OCI-LY7 (cell line): Measurements from ENCODE around the gene C15orf40. TPM values are rescaled to one million over a fixed set of nuclear protein-coding genes. Genes with fewer than 3 reads are reported as not detected.
"Not testable (repeated sequence)": the region's sequence is repeated elsewhere in the genome, so short reads cannot be mapped to it uniquely, and the experiment has no call there.

Experiments
- BruUV-seq: library from RNA; stranded (reverse); fragments of 400-500 nt; replicated peaks from 2 replicates; lab custom pipeline; 2021; lab: Mats Ljungman, UMichigan
- CTCF ChIA-PET: fragments of 300-600 bp; sonication (Branson Sonifier 250); formaldehyde crosslinking; loops from one replicate; lab custom pipeline; 2022; ENCODE audit warnings: antibody characterized with exemption; ENCODE audit not compliant: unreplicated experiment; lab: Charles Lee
- POLR2A ChIA-PET: fragments of 300-600 bp; sonication (Branson Sonifier 250); formaldehyde crosslinking; loops from one replicate; lab custom pipeline; 2022; ENCODE audit warnings: antibody characterized with exemption; lab: Charles Lee
- DNase-seq: peaks from one replicate; pipeline ENCODE4 v3.0.0-alpha.2; 2015; ENCODE audit warnings: low spot score
- H2AFZ ChIP-seq: fragments of 200-600 bp; sonication (generic), shearing (Covaris generic); 2 replicates; pipeline ENCODE4 v1.6.1; 2014; ENCODE audit warnings: mild to moderate bottlenecking, antibody characterized with exemption, low read length, moderate library complexity
- H3K27ac ChIP-seq: fragments of 200-600 bp; sonication (generic); 2 replicates; pipeline ENCODE4 v1.5.1; 2014; ENCODE audit warnings: mixed run types, low read depth, mild to moderate bottlenecking, moderate library complexity, low read length, inconsistent platforms; ENCODE audit not compliant: poor library complexity, severe bottlenecking
- H3K36me3 ChIP-seq: fragments of 200-600 bp; sonication (generic); 2 replicates; pipeline ENCODE4 v1.6.1; 2014; ENCODE audit warnings: mild to moderate bottlenecking, antibody characterized with exemption, low read length, moderate library complexity, mixed read lengths; ENCODE audit not compliant: insufficient read depth
- H3K4me1 ChIP-seq: fragments of 200-600 bp; sonication (generic); 2 replicates; pipeline ENCODE4 v1.5.1; 2014; ENCODE audit warnings: mild to moderate bottlenecking, low read length; ENCODE audit not compliant: insufficient read depth, poor library complexity, severe bottlenecking
- H3K4me2 ChIP-seq: fragments of 200-600 bp; sonication (generic); 2 replicates; pipeline ENCODE4 v1.6.1; 2014; ENCODE audit warnings: mild to moderate bottlenecking, low read length
- H3K4me3 ChIP-seq: fragments of 200-600 bp; sonication (generic); 2 replicates; pipeline ENCODE4 v1.5.1; 2014; ENCODE audit warnings: mild to moderate bottlenecking, low read depth, low read length; ENCODE audit not compliant: poor library complexity, severe bottlenecking
- H3K79me2 ChIP-seq: fragments of 200-600 bp; sonication (generic); 2 replicates; pipeline ENCODE4 v1.6.1; 2016; ENCODE audit warnings: low read depth, mild to moderate bottlenecking, low read length, moderate library complexity, mixed read lengths; ENCODE audit not compliant: insufficient read depth
- H3K9me2 ChIP-seq: fragments of 200-600 bp; sonication (generic); 2 replicates; pipeline ENCODE4 v1.6.1; 2016; ENCODE audit warnings: mild to moderate bottlenecking, low read length, mixed read lengths; ENCODE audit not compliant: insufficient read depth
- H3K9me3 ChIP-seq: fragments of 200-600 bp; sonication (generic); 2 replicates; pipeline ENCODE4 v1.6.1; 2014; ENCODE audit warnings: mild to moderate bottlenecking, mixed run types, low read length, mixed read lengths
- H4K20me1 ChIP-seq: fragments of 200-600 bp; sonication (generic); 2 replicates; pipeline ENCODE4 v1.6.1; 2014; ENCODE audit warnings: mild to moderate bottlenecking, antibody characterized with exemption, low read length, moderate library complexity, mixed read lengths; ENCODE audit not compliant: insufficient read depth
- CTCF ChIP-seq: fragments of 200-600 bp; sonication (generic); conservative IDR thresholded peaks from 2 replicates; pipeline ENCODE4 v1.5.1; 2014; ENCODE audit warnings: mild to moderate bottlenecking, antibody characterized with exemption, low read length, moderate library complexity, mixed read lengths
- EZH2phosphoT487 ChIP-seq: fragments of 200-600 bp; sonication (generic); IDR thresholded peaks from 2 replicates; pipeline ENCODE4 v1.6.1; 2018; ENCODE audit warnings: low read depth, borderline replicate concordance, mild to moderate bottlenecking, mixed run types, antibody characterized with exemption, low read length, moderate library complexity, mixed read lengths
- intact Hi-C: fragments of 100-400 bp; cut with micrococcal nuclease; formaldehyde crosslinking; loops from one replicate; pipeline ENCODE4 v1.10.0; 2022; ENCODE audit not compliant: unreplicated experiment
- total RNA-seq, 2 experiments: library from RNA; depleted of rRNA in 1 of 2; stranded (reverse); fragments of >200 nt in 1 of 2; shearing (Covaris generic) in 1 of 2; gene quantifications; 2 replicates each; pipeline ENCODE4 v1.2.3, GENCODE V29; 2014 to 2022

Gene C15orf40
- total RNA-seq, 2 experiments from 2014 or later: 33.8 to 37.9 TPM

- Histone ChIP-seq H3K4me3 (no peak overlapping the region), H3K36me3 (no peaks in the 10 kb centered on the region), H4K20me1 (no peaks in the 10 kb centered on the region; the same call in 1 of the 2 replicates), H3K27ac (no peak overlapping the region), H3K79me2 (no peaks in the 10 kb centered on the region), H3K9me2 (no peaks in the 10 kb centered on the region), H2AFZ (no peak overlapping the region), H3K4me1 (no peaks in the 10 kb centered on the region), H3K4me2 (no peak overlapping the region), H3K9me3 (no peaks in the 10 kb centered on the region)
- no peak for DNase-seq
- intact Hi-C loops: no loop called here
- POLR2A ChIA-PET: no interaction called here
- BruUV-seq: no TSS peak
- TF ChIP-seq CTCF (no peak), EZH2phosphoT487 (no peak)
- CTCF ChIA-PET: no interaction called here
These were observed 67.4 kb downstream of the C15orf40 start for GRCh38 chr15:82944056-82944455.

GRCh38 chr15:82943176-82943575 lies 68.3 kb downstream of the C15orf40 start:
- H3K9me2 ChIP-seq: no peaks in the 10 kb centered on the region
- no peaks in the 10 kb centered on the region; the same call in 1 of the 2 replicates for H4K20me1 ChIP-seq
- no peak for DNase-seq
- TF ChIP-seq EZH2phosphoT487 (no peak), CTCF (no peak)
- H3K9me3 ChIP-seq: no peaks in the 10 kb centered on the region
- intact Hi-C loops: no loop called here
- H3K4me1 ChIP-seq: no peaks in the 10 kb centered on the region
- no peak overlapping the region for H2AFZ ChIP-seq
- no peaks in the 10 kb centered on the region for H3K36me3 ChIP-seq
- no peak overlapping the region for H3K4me3 ChIP-seq
- no peak overlapping the region for H3K4me2 ChIP-seq
- no TSS peak for BruUV-seq
- no peaks in the 10 kb centered on the region for H3K79me2 ChIP-seq
- ChIA-PET POLR2A (interaction anchor here (0.5 kb wide), 1 partner anchor 14 kb away, joined by 5 read pairs; no protein-coding TSS in a partner anchor), CTCF (interaction anchor here (0.6 to 1.5 kb wide), 2 partner anchors 11 to 787 kb away, joined by 3 to 8 read pairs; no protein-coding TSS in a partner anchor)
- no peak overlapping the region for H3K27ac ChIP-seq

- intact Hi-C loops: no loop called here
- TF ChIP-seq CTCF (no peak), EZH2phosphoT487 (no peak)
- CTCF ChIA-PET: interaction anchor here (0.6 to 1.5 kb wide), 2 partner anchors 11 to 787 kb away, joined by 3 to 8 read pairs; no protein-coding TSS in a partner anchor
- POLR2A ChIA-PET: no interaction called here
- Histone ChIP-seq H3K27ac (no peak overlapping the region), H4K20me1 (no peaks in the 10 kb centered on the region; the same call in 1 of the 2 replicates), H3K36me3 (no peaks in the 10 kb centered on the region), H3K9me2 (no peaks in the 10 kb centered on the region), H3K79me2 (no peaks in the 10 kb centered on the region), H3K4me1 (no peaks in the 10 kb centered on the region), H3K4me3 (no peak overlapping the region), H2AFZ (no peak overlapping the region), H3K9me3 (no peaks in the 10 kb centered on the region), H3K4me2 (no peak overlapping the region)
- DNase-seq: no peak
- no TSS peak for BruUV-seq
These were observed 68.7 kb downstream of the C15orf40 start for GRCh38 chr15:82942691-82943090.

- H3K9me3 ChIP-seq, H3K4me1 ChIP-seq, BruUV-seq, H3K4me3 ChIP-seq, CTCF ChIA-PET, intact Hi-C loops, H4K20me1 ChIP-seq, POLR2A ChIA-PET, H3K79me2 ChIP-seq, H3K36me3 ChIP-seq, H2AFZ ChIP-seq, H3K4me2 ChIP-seq, DNase-seq, H3K9me2 ChIP-seq, H3K27ac ChIP-seq: not testable (repeated sequence)
These were observed 71.8 kb downstream of the C15orf40 start for GRCh38 chr15:82939678-82940077.
